ENCODE results near the gene TASL.
"Not testable (repeated sequence)": the region's sequence is repeated elsewhere in the genome, so short reads cannot be mapped to it uniquely, and the experiment has no call there.

The TASL gene

GRCh38 chrX:30573125-30573524, 4.4 kb downstream of the TASL start:
- DNase-seq = no peak

GRCh38 chrX:30572678-30573077, 4.9 kb downstream of the TASL start:
- DNase-seq = no peak

GRCh38 chrX:30572004-30572403, 5.6 kb downstream of the TASL start:
- no peak for DNase-seq

- DNase-seq = no peak
These were observed 7.1 kb downstream of the TASL start for GRCh38 chrX:30570505-30570904.

GRCh38 chrX:30568136-30568535, 9.4 kb downstream of the TASL start:
- DNase-seq = no peak

- not testable (repeated sequence) for DNase-seq
These were observed 14.5 kb downstream of the TASL start for GRCh38 chrX:30563070-30563469.

- no peak for DNase-seq
These were observed 16.4 kb downstream of the TASL start for GRCh38 chrX:30561191-30561590.

- DNase-seq = no peak
These were observed 39.3 kb downstream of the TASL start for GRCh38 chrX:30538271-30538670.

GRCh38 chrX:30533835-30534234, 43.7 kb downstream of the TASL start:
- DNase-seq = no peak

GRCh38 chrX:30533266-30533665, 44.3 kb downstream of the TASL start:
- DNase-seq = no peak

GRCh38 chrX:30530606-30531005, 47.0 kb downstream of the TASL start:
- DNase-seq = no peak

- no peak for DNase-seq
These were observed 51.8 kb downstream of the TASL start for GRCh38 chrX:30525732-30526131.

GRCh38 chrX:30521440-30522182, 56.0 kb downstream of the TASL start:
- DNase-seq = no peak

- no peak for DNase-seq
These were observed 64.3 kb downstream of the TASL start for GRCh38 chrX:30513284-30513683.

All from activated effector memory CD4-positive, alpha-beta T cell treated with Interleukin-2 at 50 U/mL for 16 hours (primary cell).